Endothelial cell of umbilical vein (primary cell): Measurements from ENCODE around the gene CYP19A1. TPM values are rescaled to one million over a fixed set of nuclear protein-coding genes. Genes with fewer than 3 reads are reported as not detected.

Experiments used
- BruUV-seq: library from RNA; stranded (reverse); fragments of 400-500 nt; replicated peaks from 2 replicates; lab custom pipeline; 2021; lab: Mats Ljungman, UMichigan
- CTCF ChIA-PET: fragments of 300-600, 350-600 bp; sonication (Branson Sonifier 250); formaldehyde crosslinking; loops from one replicate; lab custom pipeline; 2021; ENCODE audit warnings: antibody characterized with exemption, inconsistent platforms; lab: Charles Lee
- POLR2A ChIA-PET: fragments of 300-600, 350-600 bp; sonication (Branson Sonifier 250); formaldehyde crosslinking; loops from one replicate; lab custom pipeline; 2021; ENCODE audit warnings: antibody characterized with exemption, inconsistent platforms; lab: Charles Lee
- DNase-seq: peaks from one replicate; pipeline ENCODE4 v3.0.0-alpha.2; 2011; ENCODE audit warnings: low read depth, low spot score
- FAIRE-seq: peaks from 2 replicates; lab custom pipeline; 2011; peaks lifted over from hg19 to GRCh38; lab: Jason Lieb, UNC
- H2AFZ ChIP-seq: 2 replicates; pipeline ENCODE4 v1.6.0; 2012; ENCODE audit warnings: low read depth, low read length, control low read depth, inconsistent platforms
- H3K27ac ChIP-seq: 2 replicates; pipeline ENCODE4 v1.5.1; 2011; ENCODE audit warnings: low read depth, mild to moderate bottlenecking, control low read depth, low read length, moderate library complexity; ENCODE audit not compliant: insufficient read depth
- H3K27me3 ChIP-seq, 2 experiments: 2 replicates each; pipeline versions ENCODE4 v1.6.0 to v1.6.1; 2011; ENCODE audit warnings: low read length in 2 of 2, mixed read lengths in 1 of 2; ENCODE audit not compliant: control insufficient read depth in 2 of 2, insufficient read depth in 2 of 2
- H3K36me3 ChIP-seq, 2 experiments: 2 replicates in 1 of 2; 3 replicates in 1 of 2; pipeline ENCODE4 v1.5.1; 2011; ENCODE audit warnings: low read length in 2 of 2, mild to moderate bottlenecking in 1 of 2, moderate library complexity in 1 of 2; ENCODE audit not compliant: control insufficient read depth in 2 of 2, insufficient read depth in 2 of 2; ENCODE audit errors: extremely low read depth in 1 of 2
- H3K4me1 ChIP-seq: 3 replicates; pipeline ENCODE4 v1.5.1; 2011; ENCODE audit warnings: mild to moderate bottlenecking, low read length; ENCODE audit not compliant: control insufficient read depth, insufficient read depth; ENCODE audit errors: extremely low read depth
- H3K4me2 ChIP-seq: 2 replicates; pipeline ENCODE4 v1.6.1; 2011; ENCODE audit warnings: low read length, control low read depth, mixed read lengths; ENCODE audit not compliant: insufficient read depth
- H3K4me3 ChIP-seq, 3 experiments: fragments of 200-600 bp in 1 of 3; sonication (generic), shearing (Covaris generic) in 1 of 3; replicated peaks in 1 of 3; 2 replicates each; pipeline ENCODE4 v1.5.1; 2011 to 2016; ENCODE audit warnings: control low read depth in 3 of 3, low read length in 3 of 3, mild to moderate bottlenecking in 2 of 3, inconsistent platforms in 1 of 3, low read depth in 1 of 3, moderate library complexity in 1 of 3; ENCODE audit not compliant: insufficient read depth in 1 of 3
- H3K79me2 ChIP-seq: 2 replicates; pipeline ENCODE4 v1.6.0; 2012; ENCODE audit warnings: low read length, inconsistent platforms; ENCODE audit not compliant: control insufficient read depth, insufficient read depth
- H3K9ac ChIP-seq: replicated peaks from 2 replicates; pipeline ENCODE3; 2011; ENCODE audit warnings: low read length, control low read depth; ENCODE audit not compliant: insufficient read depth; ENCODE audit errors: extremely low read depth
- H3K9me1 ChIP-seq: replicated peaks from 3 replicates; pipeline ENCODE4 v1.6.0; 2011; ENCODE audit warnings: mild to moderate bottlenecking, low read length; ENCODE audit not compliant: control insufficient read depth, insufficient read depth; ENCODE audit errors: extremely low read depth
- H3K9me3 ChIP-seq: replicated peaks from 2 replicates; pipeline ENCODE4 v1.5.1; 2012; ENCODE audit warnings: low read length, inconsistent platforms; ENCODE audit not compliant: control insufficient read depth, insufficient read depth
- H4K20me1 ChIP-seq: replicated peaks from 2 replicates; pipeline ENCODE3; 2011; ENCODE audit warnings: mild to moderate bottlenecking, low read length; ENCODE audit not compliant: control insufficient read depth, insufficient read depth; ENCODE audit errors: extremely low read depth
- EZH2 ChIP-seq: IDR thresholded peaks from 2 replicates; pipeline ENCODE4 v1.6.1; 2012; ENCODE audit warnings: borderline replicate concordance, low read depth, mild to moderate bottlenecking, moderate library complexity, low read length, inconsistent platforms; ENCODE audit not compliant: severe bottlenecking
- GATA2 ChIP-seq: IDR thresholded peaks from 2 replicates; pipeline ENCODE4 v1.7.0; 2011; ENCODE audit warnings: low read depth, mild to moderate bottlenecking, moderate library complexity, mixed read lengths, low read length; ENCODE audit not compliant: insufficient read length, insufficient read depth
- MAX ChIP-seq: IDR thresholded peaks from 2 replicates; pipeline ENCODE4 v1.6.1; 2011; ENCODE audit not compliant: insufficient read depth, insufficient read length
- MYC ChIP-seq: IDR thresholded peaks from one replicate; pipeline ENCODE4 v1.6.1; 2011; ENCODE audit warnings: mild to moderate bottlenecking, low read depth, low read length
- POLR2AphosphoS5 ChIP-seq: IDR thresholded peaks from 2 replicates; pipeline ENCODE4 v1.6.1; 2012; ENCODE audit warnings: low read depth, mild to moderate bottlenecking, control low read depth, low read length, moderate library complexity; ENCODE audit not compliant: insufficient read depth
- dilution Hi-C: fragments of 300-500 bp; cut with MboI; formaldehyde crosslinking; loops from one replicate; pipeline ENCODE4 v1.15.0; 2019; ENCODE audit warnings: low sequenced_read_pairs; ENCODE audit not compliant: extremely low pct_ligation_motif_present
- intact Hi-C: fragments of 100-400 bp; cut with micrococcal nuclease; formaldehyde crosslinking; loops from one replicate; pipeline ENCODE4 v1.10.0; 2022
- polyA plus RNA-seq, 4 experiments: library from polyadenylated mRNA; depleted of rRNA in 3 of 4; stranded (reverse) in 3 of 4; unstranded in 1 of 4; fragments of >200 nt; gene quantifications; 2 replicates each; pipeline versions ENCODE4 v1.2.1 to v1.2.3, GENCODE V29; 2011 to 2012; ENCODE audit warnings: missing spikeins in 1 of 4
- total RNA-seq: library from RNA; stranded (reverse); gene quantifications from 2 replicates; pipeline ENCODE4 v1.2.3, GENCODE V29; 2021
- TF ChIP-seq, protein P1 (sequence below), 2 donors: IDR thresholded peaks; 1 replicate in 1 of 2; 2 replicates in 1 of 2; pipeline ENCODE4 v1.5.1; 2011; ENCODE audit warnings: low read length in 2 of 2, mild to moderate bottlenecking in 2 of 2, moderate library complexity in 2 of 2, control low read depth in 1 of 2, inconsistent platforms in 1 of 2, low read depth in 1 of 2; ENCODE audit not compliant: insufficient read depth in 1 of 2; ENCODE audit errors: extremely low read depth in 1 of 2

CYP19A1 gene
- total and polyA plus RNA-seq, 2 donors (not counting 3 experiments of a cell fraction or from before 2014, with no cell fraction given): not detected

GRCh38 chr15:51286816-51287215, 51.6 kb downstream of the CYP19A1 start:
- Histone ChIP-seq H3K4me2 (no peak overlapping the region), H3K4me3 (no peak overlapping the region), H3K36me3 (no peaks in the 10 kb centered on the region), H4K20me1 (no peaks in the 10 kb centered on the region), H3K4me1 (no peaks in the 10 kb centered on the region), H3K9me1 (no peaks in the 10 kb centered on the region), H3K9ac (no peak overlapping the region), H3K9me3 (no peaks in the 10 kb centered on the region), H3K79me2 (no peaks in the 10 kb centered on the region), H3K27ac (no peak overlapping the region), H2AFZ (no peak overlapping the region), H3K27me3 (peaks cover 67 to 76% of the 10 kb centered on the region in 2 experiments)
- CTCF ChIA-PET: interaction anchor here (0.7 to 3.9 kb wide), 12 partner anchors 12 to 124 kb away, joined by 3 to 41 read pairs (median 4); no protein-coding TSS in a partner anchor
- no TSS peak for BruUV-seq
- POLR2A ChIA-PET: no interaction called here
- DNase-seq (no peak), FAIRE-seq (no peak)
- dilution Hi-C loops: no loop called here
- TF ChIP-seq MYC (no peak), MAX (no peak), EZH2 (no peak), GATA2 (no peak), POLR2AphosphoS5 (no peak)
- TF ChIP-seq, protein P1, sequence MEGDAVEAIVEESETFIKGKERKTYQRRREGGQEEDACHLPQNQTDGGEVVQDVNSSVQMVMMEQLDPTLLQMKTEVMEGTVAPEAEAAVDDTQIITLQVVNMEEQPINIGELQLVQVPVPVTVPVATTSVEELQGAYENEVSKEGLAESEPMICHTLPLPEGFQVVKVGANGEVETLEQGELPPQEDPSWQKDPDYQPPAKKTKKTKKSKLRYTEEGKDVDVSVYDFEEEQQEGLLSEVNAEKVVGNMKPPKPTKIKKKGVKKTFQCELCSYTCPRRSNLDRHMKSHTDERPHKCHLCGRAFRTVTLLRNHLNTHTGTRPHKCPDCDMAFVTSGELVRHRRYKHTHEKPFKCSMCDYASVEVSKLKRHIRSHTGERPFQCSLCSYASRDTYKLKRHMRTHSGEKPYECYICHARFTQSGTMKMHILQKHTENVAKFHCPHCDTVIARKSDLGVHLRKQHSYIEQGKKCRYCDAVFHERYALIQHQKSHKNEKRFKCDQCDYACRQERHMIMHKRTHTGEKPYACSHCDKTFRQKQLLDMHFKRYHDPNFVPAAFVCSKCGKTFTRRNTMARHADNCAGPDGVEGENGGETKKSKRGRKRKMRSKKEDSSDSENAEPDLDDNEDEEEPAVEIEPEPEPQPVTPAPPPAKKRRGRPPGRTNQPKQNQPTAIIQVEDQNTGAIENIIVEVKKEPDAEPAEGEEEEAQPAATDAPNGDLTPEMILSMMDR (IDR thresholded peaks at IDR 0.05; ENCODE audit: extremely low read depth in 1 of 2, insufficient read depth in 1 of 2, low read depth in 1 of 2, low read length in 2 of 2): no peak
- intact Hi-C loops: no loop called here
